ENCODE measurements around the gene ZNF860. TPM values are rescaled to one million over a fixed set of nuclear protein-coding genes. Genes with fewer than 3 reads are reported as not detected.

Gene ZNF860
- total RNA-seq, 1 donor from 2014 or later: 0.89 TPM

- ATAC-seq (no peak), DNase-seq (ENCODE audit: low spot score) (no peak)
- intact Hi-C loops (cut with DNase I): loop anchor here (5.0 kb wide), 1 partner anchor 119 kb away; no protein-coding TSS in a partner anchor
Measured at GRCh38 chr3:32022947-32023346, 41.4 kb downstream of the ZNF860 start.

GRCh38 chr3:32026593-32026992 lies 45.0 kb downstream of the ZNF860 start:
- intact Hi-C loops (cut with DNase I): no loop called here
- DNase-seq (ENCODE audit: low spot score): no peak
- ATAC-seq: no peak

- peak; percentile 17 for ATAC-seq
- intact Hi-C loops (cut with DNase I): no loop called here
- no peak for DNase-seq (ENCODE audit: low spot score)
Measured at GRCh38 chr3:32037932-32038267, 56.4 kb downstream of the ZNF860 start.

GRCh38 chr3:32041316-32041715 lies 59.8 kb downstream of the ZNF860 start:
- ATAC-seq (no peak), DNase-seq (ENCODE audit: low spot score) (no peak)
- intact Hi-C loops (cut with DNase I): no loop called here

Other genes starting within 250 kb of the ZNF860 start
- 27.0 TPM for gene OSBPL10, start 488 bp upstream of the ZNF860 start, total RNA-seq
- 36.7 TPM for gene GPD1L, start 124.9 kb downstream of the ZNF860 start, total RNA-seq

Data from sciatic nerve (tissue), 2 donors.